Hepatocyte (in vitro differentiated cells): ENCODE measurements around the gene ROR1. TPM values are rescaled to one million over a fixed set of nuclear protein-coding genes. Genes with fewer than 3 reads are reported as not detected.

Experiments used
- DNase-seq: peaks from one replicate; pipeline ENCODE4 v3.0.0-alpha.2; 2016; ENCODE audit warnings: low spot score
- H2AFZ ChIP-seq: fragments of 200-600 bp; sonication (generic); 2 replicates; pipeline ENCODE4 v1.6.0; 2016; ENCODE audit warnings: antibody characterized with exemption, mild to moderate bottlenecking
- H3K27ac ChIP-seq: fragments of 200-600 bp; sonication (generic); 2 replicates; pipeline ENCODE4 v1.5.1; 2016; ENCODE audit warnings: mild to moderate bottlenecking
- H3K27me3 ChIP-seq: fragments of 200-600 bp; sonication (generic); 2 replicates; pipeline ENCODE4 v1.6.1; 2016
- H3K36me3 ChIP-seq: fragments of 200-600 bp; sonication (generic); replicated peaks from 2 replicates; pipeline ENCODE4 v1.5.1; 2016; ENCODE audit warnings: low read depth; ENCODE audit not compliant: insufficient read depth
- H3K4me1 ChIP-seq: fragments of 200-600 bp; sonication (generic); 2 replicates; pipeline ENCODE4 v1.5.1; 2016; ENCODE audit warnings: mild to moderate bottlenecking, moderate library complexity; ENCODE audit not compliant: insufficient read depth
- H3K4me2 ChIP-seq: fragments of 200-600 bp; sonication (generic); 2 replicates; pipeline ENCODE4 v1.6.0; 2016
- H3K4me3 ChIP-seq: fragments of 200-600 bp; sonication (generic); 2 replicates; pipeline ENCODE4 v1.5.1; 2016; ENCODE audit warnings: mild to moderate bottlenecking
- H3K79me2 ChIP-seq: fragments of 200-600 bp; sonication (generic); 2 replicates; pipeline ENCODE4 v1.6.0; 2017; ENCODE audit warnings: mild to moderate bottlenecking
- H3K9me2 ChIP-seq: fragments of 200-600 bp; sonication (generic); replicated peaks from 2 replicates; pipeline ENCODE4 v1.6.0; 2017; ENCODE audit warnings: mild to moderate bottlenecking; ENCODE audit not compliant: insufficient read depth
- H3K9me3 ChIP-seq: fragments of 200-600 bp; sonication (generic); 2 replicates; pipeline ENCODE4 v1.5.1; 2016; ENCODE audit warnings: low read depth, mild to moderate bottlenecking
- H4K20me1 ChIP-seq: fragments of 200-600 bp; sonication (generic); 2 replicates; pipeline ENCODE4 v1.6.0; 2016; ENCODE audit warnings: mild to moderate bottlenecking; ENCODE audit not compliant: insufficient read depth, poor library complexity, severe bottlenecking
- EZH2 ChIP-seq: fragments of 200-600 bp; sonication (generic); IDR thresholded peaks from 2 replicates; pipeline ENCODE4 v1.6.1; 2016; ENCODE audit warnings: antibody characterized with exemption, mild to moderate bottlenecking, borderline replicate concordance
- EZH2phosphoT487 ChIP-seq: fragments of 200-600 bp; sonication (generic); IDR thresholded peaks from one replicate; pipeline ENCODE4 v1.6.1; 2018; ENCODE audit warnings: antibody characterized with exemption, mild to moderate bottlenecking, low read depth, moderate library complexity; ENCODE audit not compliant: unreplicated experiment, severe bottlenecking
- WGBS: methylation state at CpG from one replicate; pipeline ENCODE4 v1.1.6; 2016; ENCODE audit warnings: low lambda C conversion rate; ENCODE audit errors: missing lambda C conversion rate; 5-methylcytosine and 5-hydroxymethylcytosine counted together
- polyA plus RNA-seq: library from polyadenylated mRNA; unstranded; fragments of >200 nt; fragmentation: Nextera tagmentation; extraction: Ambion mirVana; gene quantifications from 2 replicates; pipeline ENCODE4 v1.2.1, GENCODE V29; 2016
- small RNA-seq: library from RNA; depleted of rRNA; stranded (forward); fragments of <200 nt; gene quantifications from one replicate; pipeline ENCODE3, GENCODE V24; 2014
- total RNA-seq: library from RNA; depleted of rRNA; stranded (reverse); fragments of >200 nt; gene quantifications from 2 replicates; pipeline ENCODE4 v1.2.3, GENCODE V29; 2014
- TF ChIP-seq, protein P1 (sequence below): fragments of 200-600 bp; sonication (generic); IDR thresholded peaks from 2 replicates; pipeline ENCODE4 v1.5.1; 2016; ENCODE audit warnings: antibody characterized with exemption, mild to moderate bottlenecking; ENCODE audit not compliant: poor library complexity

Gene ROR1
- total and polyA plus RNA-seq, 2 experiments from 2014 or later: 16.4 to 27.7 TPM

GRCh38 chr1:64229307-64229706 lies 455.5 kb downstream of the ROR1 start:
- no peaks in the 10 kb centered on the region for H3K4me1 ChIP-seq
- H4K20me1 ChIP-seq: no peaks in the 10 kb centered on the region
- H3K27me3 ChIP-seq: no peaks in the 10 kb centered on the region
- no peaks in the 10 kb centered on the region for H3K9me3 ChIP-seq
- WGBS: 68% methylated on average over 3 of the region's 3 CpGs
- H3K9me2 ChIP-seq: no peaks in the 10 kb centered on the region
- no peak overlapping the region for H3K4me2 ChIP-seq
- H3K27ac ChIP-seq: no peak overlapping the region
- TF ChIP-seq, protein P1, sequence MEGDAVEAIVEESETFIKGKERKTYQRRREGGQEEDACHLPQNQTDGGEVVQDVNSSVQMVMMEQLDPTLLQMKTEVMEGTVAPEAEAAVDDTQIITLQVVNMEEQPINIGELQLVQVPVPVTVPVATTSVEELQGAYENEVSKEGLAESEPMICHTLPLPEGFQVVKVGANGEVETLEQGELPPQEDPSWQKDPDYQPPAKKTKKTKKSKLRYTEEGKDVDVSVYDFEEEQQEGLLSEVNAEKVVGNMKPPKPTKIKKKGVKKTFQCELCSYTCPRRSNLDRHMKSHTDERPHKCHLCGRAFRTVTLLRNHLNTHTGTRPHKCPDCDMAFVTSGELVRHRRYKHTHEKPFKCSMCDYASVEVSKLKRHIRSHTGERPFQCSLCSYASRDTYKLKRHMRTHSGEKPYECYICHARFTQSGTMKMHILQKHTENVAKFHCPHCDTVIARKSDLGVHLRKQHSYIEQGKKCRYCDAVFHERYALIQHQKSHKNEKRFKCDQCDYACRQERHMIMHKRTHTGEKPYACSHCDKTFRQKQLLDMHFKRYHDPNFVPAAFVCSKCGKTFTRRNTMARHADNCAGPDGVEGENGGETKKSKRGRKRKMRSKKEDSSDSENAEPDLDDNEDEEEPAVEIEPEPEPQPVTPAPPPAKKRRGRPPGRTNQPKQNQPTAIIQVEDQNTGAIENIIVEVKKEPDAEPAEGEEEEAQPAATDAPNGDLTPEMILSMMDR: no peak
- TF ChIP-seq EZH2: no peak
- TF ChIP-seq EZH2phosphoT487: no peak
- no peaks in the 10 kb centered on the region for H3K36me3 ChIP-seq
- H3K79me2 ChIP-seq: no peaks in the 10 kb centered on the region
- no peak overlapping the region for H2AFZ ChIP-seq
- H3K4me3 ChIP-seq: no peak overlapping the region
- DNase-seq: no peak

Small RNA genes lying within 50 kb of the gene (small RNA-seq; reads per million reads assigned to genes)
- gene RF00019 (not detected), gene RNU6-809P (not detected)

Other genes starting within 250 kb of the ROR1 start
- 76.1 and 88.9 TPM in 2 replicates for gene PGM1, start 180.6 kb upstream of the ROR1 start, total RNA-seq
- 71.2 and 85.0 TPM in 2 replicates for gene PGM1, start 180.6 kb upstream of the ROR1 start, polyA plus RNA-seq